Colonic mucosa (tissue), 4 donors: ENCODE results near the gene PHAX. TPM values are rescaled to one million over a fixed set of nuclear protein-coding genes. Genes with fewer than 3 reads are reported as not detected.
A peak's percentile ranks its signal among the peaks of the same experiment; 100 is the strongest.

Experiments used
- DNase-seq: peaks from one replicate; pipeline ENCODE4 v3.0.0-alpha.2; 2020
- H3K27ac ChIP-seq: fragments of 200-600 bp; one replicate; pipeline ENCODE4 v1.8.0; 2021
- H3K27me3 ChIP-seq: fragments of 200-600 bp; one replicate; pipeline ENCODE4 v1.8.0; 2021
- H3K36me3 ChIP-seq: fragments of 200-600 bp; one replicate; pipeline ENCODE4 v1.8.0; 2021
- H3K4me1 ChIP-seq: fragments of 200-600 bp; one replicate; pipeline ENCODE4 v1.8.0; 2021; ENCODE audit warnings: mild to moderate bottlenecking
- H3K4me3 ChIP-seq: fragments of 200-600 bp; one replicate; pipeline ENCODE4 v1.8.0; 2021
- H3K9ac ChIP-seq, 2 donors: one replicate each; pipeline ENCODE4 v1.7.0; 2013; ENCODE audit warnings: control low read depth in 2 of 2, low read depth in 2 of 2, low read length in 2 of 2
- H3K9me3 ChIP-seq: fragments of 200-600 bp; one replicate; pipeline ENCODE4 v1.8.0; 2021
- intact Hi-C: fragments of 100-400 bp; cut with DNase I; formaldehyde crosslinking; loops from one replicate; pipeline ENCODE4 v1.14.1; 2022
- total RNA-seq, 2 donors: library from RNA; stranded (reverse); fragmentation: NEBNext Ultra II Directional in 1 of 2; extraction: Animal tissue kit (Norgen Biotek cat#: 25700) in 1 of 2; gene quantifications; one replicate each; pipeline ENCODE4 v1.2.1, GENCODE V29; 2021
- TF ChIP-seq, protein P1 (sequence below): fragments of 200-600 bp; IDR thresholded peaks from one replicate; pipeline ENCODE4 v1.8.0; 2022; ENCODE audit warnings: antibody characterized with exemption, mild to moderate bottlenecking
- donor health status: healthy.
- donor health status: DM: no; HTN: no; CAD: no.
- donor health status: DM: no; HTN: no; CAD: no.

PHAX gene
- total RNA-seq, 2 donors from 2014 or later: 36.4 to 36.6 TPM

- TF ChIP-seq, protein P1, sequence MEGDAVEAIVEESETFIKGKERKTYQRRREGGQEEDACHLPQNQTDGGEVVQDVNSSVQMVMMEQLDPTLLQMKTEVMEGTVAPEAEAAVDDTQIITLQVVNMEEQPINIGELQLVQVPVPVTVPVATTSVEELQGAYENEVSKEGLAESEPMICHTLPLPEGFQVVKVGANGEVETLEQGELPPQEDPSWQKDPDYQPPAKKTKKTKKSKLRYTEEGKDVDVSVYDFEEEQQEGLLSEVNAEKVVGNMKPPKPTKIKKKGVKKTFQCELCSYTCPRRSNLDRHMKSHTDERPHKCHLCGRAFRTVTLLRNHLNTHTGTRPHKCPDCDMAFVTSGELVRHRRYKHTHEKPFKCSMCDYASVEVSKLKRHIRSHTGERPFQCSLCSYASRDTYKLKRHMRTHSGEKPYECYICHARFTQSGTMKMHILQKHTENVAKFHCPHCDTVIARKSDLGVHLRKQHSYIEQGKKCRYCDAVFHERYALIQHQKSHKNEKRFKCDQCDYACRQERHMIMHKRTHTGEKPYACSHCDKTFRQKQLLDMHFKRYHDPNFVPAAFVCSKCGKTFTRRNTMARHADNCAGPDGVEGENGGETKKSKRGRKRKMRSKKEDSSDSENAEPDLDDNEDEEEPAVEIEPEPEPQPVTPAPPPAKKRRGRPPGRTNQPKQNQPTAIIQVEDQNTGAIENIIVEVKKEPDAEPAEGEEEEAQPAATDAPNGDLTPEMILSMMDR: no peak
- H3K9me3 ChIP-seq: no peaks in the 10 kb centered on the region
- H3K4me3 ChIP-seq: no peak overlapping the region
- H3K9ac ChIP-seq: no peak overlapping the region
- intact Hi-C loops: no loop called here
- H3K4me1 ChIP-seq: no peaks in the 10 kb centered on the region
- no peaks in the 10 kb centered on the region for H3K27me3 ChIP-seq
- H3K27ac ChIP-seq: no peak overlapping the region
- H3K36me3 ChIP-seq: no peaks in the 10 kb centered on the region
- DNase-seq: no peak
Observed at GRCh38 chr5:126583761-126584160, 17.0 kb upstream of the PHAX start.

DNA sequence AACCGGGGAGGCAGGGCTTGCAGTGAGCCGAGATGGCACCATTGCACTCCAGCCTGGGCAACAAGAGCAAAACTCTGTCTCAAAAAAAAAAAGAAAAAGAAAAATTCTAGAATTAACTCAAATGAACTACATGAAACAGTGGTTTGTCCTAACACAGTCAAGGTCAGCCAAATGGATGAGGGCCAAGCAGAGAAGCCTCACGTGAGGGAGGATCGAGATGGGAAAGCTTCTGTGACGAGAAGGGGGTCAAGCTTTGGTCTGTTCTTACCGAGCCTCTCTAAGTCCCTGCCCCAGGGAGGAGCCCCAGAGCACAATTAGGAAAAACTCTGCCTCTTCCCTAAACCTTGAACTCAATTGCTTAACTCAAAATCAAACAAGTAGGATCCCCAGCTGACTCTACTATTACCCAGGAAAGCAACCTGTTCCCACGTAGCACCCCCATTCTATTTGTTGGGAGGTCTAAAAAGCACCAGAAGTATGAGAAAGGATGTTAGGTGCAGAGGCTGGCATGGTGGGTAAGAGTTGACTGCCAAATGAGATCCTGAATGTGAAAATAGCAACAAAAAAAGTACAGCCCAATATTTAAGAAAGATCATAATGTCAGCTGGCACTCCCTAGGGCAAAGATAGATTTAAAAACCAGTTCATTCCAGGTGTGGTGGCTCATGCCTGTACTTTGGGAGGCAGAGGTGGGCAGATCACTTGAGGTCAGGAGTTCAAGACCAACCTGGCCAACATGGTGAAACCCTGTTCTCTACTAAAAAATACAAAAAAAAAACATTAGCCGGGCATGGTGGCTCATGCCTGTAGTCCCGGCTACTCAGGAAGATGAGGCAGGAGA lies 13.0 kb upstream of the PHAX start:
- H3K36me3 ChIP-seq: no peaks in the 10 kb centered on the region
- intact Hi-C loops: no loop called here

GRCh38 chr5:126589536-126590297 lies 11.0 kb upstream of the PHAX start:
- intact Hi-C loops: no loop called here
- Histone ChIP-seq H3K4me1 (no peaks in the 10 kb centered on the region), H3K9ac (no peak overlapping the region)

More for the DNA sequence above, 13.0 kb upstream of the PHAX start:
- no peak overlapping the region for H3K27ac ChIP-seq
- no peaks in the 10 kb centered on the region for H3K27me3 ChIP-seq
- TF ChIP-seq, protein P1: no peak
- no peaks in the 10 kb centered on the region for H3K4me1 ChIP-seq
- H3K4me3 ChIP-seq: no peak overlapping the region
- no peak overlapping the region for H3K9ac ChIP-seq
- no peak for DNase-seq
- no peaks in the 10 kb centered on the region for H3K9me3 ChIP-seq

DNA sequence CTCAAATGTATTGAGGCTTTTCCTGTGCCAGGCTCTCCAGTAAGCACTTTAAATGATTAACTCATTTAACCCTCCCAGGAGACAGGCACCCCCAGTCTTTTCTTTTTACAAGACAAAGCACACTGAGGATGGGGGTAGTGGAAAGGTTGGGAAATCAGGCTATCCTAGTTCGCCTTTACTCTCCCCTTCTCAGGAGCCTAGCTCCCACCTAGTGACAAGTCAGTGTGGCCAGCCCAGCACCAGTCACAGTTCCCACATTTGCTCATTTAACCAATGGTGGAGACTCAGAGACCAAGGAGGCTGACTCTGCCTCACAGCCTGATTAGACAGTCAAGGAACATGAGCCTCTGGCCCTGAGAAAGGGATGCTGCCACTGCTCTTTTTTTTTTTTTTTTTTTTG lies 9.2 kb upstream of the PHAX start:
- DNase-seq: no peak
- Histone ChIP-seq H3K36me3 (no peaks in the 10 kb centered on the region), H3K9ac (no peak overlapping the region), H3K27ac (no peak overlapping the region), H3K9me3 (no peaks in the 10 kb centered on the region), H3K4me3 (no peak overlapping the region), H3K4me1 (no peaks in the 10 kb centered on the region), H3K27me3 (no peaks in the 10 kb centered on the region)
- TF ChIP-seq, protein P1: no peak
- intact Hi-C loops: no loop called here

More at GRCh38 chr5:126589536-126590297, 11.0 kb upstream of the PHAX start:
- Histone ChIP-seq H3K27me3 (no peaks in the 10 kb centered on the region), H3K36me3 (no peaks in the 10 kb centered on the region), H3K9me3 (no peaks in the 10 kb centered on the region), H3K27ac (no peak overlapping the region), H3K4me3 (no peak overlapping the region)
- DNase-seq: no peak
- TF ChIP-seq, protein P1: no peak

- H3K9ac ChIP-seq: peak within 1 kb of the TSS; percentile 57 to 77
- DNase-seq: peak; percentile 91
- TF ChIP-seq, protein P1: no peak
- peaks cover 3% of the 10 kb centered on the region for H3K4me1 ChIP-seq
- H3K36me3 ChIP-seq: no peaks in the 10 kb centered on the region
- H3K27ac ChIP-seq: peak within 1 kb of the TSS; percentile 42
- no peaks in the 10 kb centered on the region for H3K9me3 ChIP-seq
- intact Hi-C loops: loop anchor here (5.0 kb wide), 1 partner anchor 253 kb away; no protein-coding TSS in a partner anchor
- H3K4me3 ChIP-seq: peak within 1 kb of the TSS; percentile 40
- H3K27me3 ChIP-seq: no peaks in the 10 kb centered on the region
Observed at GRCh38 chr5:126594748-126595485, 5.8 kb upstream of the PHAX start, which contains the start of gene ALDH7A1. Gene ALDH7A1, minus strand, starts transcription at chr5:126595219. Its CDS starts 21 bp downstream, at chr5:126595198.
